Fibroblast of mammary gland (primary cell): ENCODE measurements around the gene ACTR5.

Source experiments
- DNase-seq: peaks from one replicate; pipeline ENCODE4 v3.0.0-alpha.2; 2010; ENCODE audit warnings: low read depth
- H3K4me3 ChIP-seq: 2 replicates; pipeline ENCODE4 v1.5.1; 2011; ENCODE audit warnings: low read depth, mild to moderate bottlenecking, low read length, moderate library complexity; ENCODE audit not compliant: control insufficient read depth
- CTCF ChIP-seq: conservative IDR thresholded peaks from 2 replicates; pipeline ENCODE4 v1.5.1; 2011; ENCODE audit warnings: low read depth, low read length, inconsistent platforms; ENCODE audit not compliant: control insufficient read depth, insufficient read depth

ACTR5 gene

GRCh38 chr20:38770546-38770945, 22.3 kb downstream of the ACTR5 start:
- TF ChIP-seq CTCF: no peak

GRCh38 chr20:38770970-38771369, 22.7 kb downstream of the ACTR5 start:
- H3K4me3 ChIP-seq: no peak overlapping the region
- DNase-seq: no peak
- TF ChIP-seq CTCF: no peak

More at GRCh38 chr20:38770546-38770945, 22.3 kb downstream of the ACTR5 start:
- H3K4me3 ChIP-seq: no peak overlapping the region
- DNase-seq: no peak

GRCh38 chr20:38771621-38772020, 23.4 kb downstream of the ACTR5 start:
- no peak overlapping the region for H3K4me3 ChIP-seq
- TF ChIP-seq CTCF: no peak
- no peak for DNase-seq

- TF ChIP-seq CTCF: no peak
- H3K4me3 ChIP-seq: no peak overlapping the region
- no peak for DNase-seq
Observed at GRCh38 chr20:38774167-38774566, 25.9 kb downstream of the ACTR5 start.

GRCh38 chr20:38776363-38776762, 28.1 kb downstream of the ACTR5 start:
- TF ChIP-seq CTCF: no peak
- DNase-seq: no peak
- no peak overlapping the region for H3K4me3 ChIP-seq

GRCh38 chr20:38779247-38780097, 31.2 kb downstream of the ACTR5 start:
- DNase-seq: no peak
- H3K4me3 ChIP-seq: no peak overlapping the region
- TF ChIP-seq CTCF: no peak
